ENCODE data around the gene NFE2L1. TPM values are rescaled to one million over a fixed set of nuclear protein-coding genes. Genes with fewer than 3 reads are reported as not detected.
"Not testable (repeated sequence)": the region's sequence is repeated elsewhere in the genome, so short reads cannot be mapped to it uniquely, and the experiment has no call there.

Gene NFE2L1, protein sequence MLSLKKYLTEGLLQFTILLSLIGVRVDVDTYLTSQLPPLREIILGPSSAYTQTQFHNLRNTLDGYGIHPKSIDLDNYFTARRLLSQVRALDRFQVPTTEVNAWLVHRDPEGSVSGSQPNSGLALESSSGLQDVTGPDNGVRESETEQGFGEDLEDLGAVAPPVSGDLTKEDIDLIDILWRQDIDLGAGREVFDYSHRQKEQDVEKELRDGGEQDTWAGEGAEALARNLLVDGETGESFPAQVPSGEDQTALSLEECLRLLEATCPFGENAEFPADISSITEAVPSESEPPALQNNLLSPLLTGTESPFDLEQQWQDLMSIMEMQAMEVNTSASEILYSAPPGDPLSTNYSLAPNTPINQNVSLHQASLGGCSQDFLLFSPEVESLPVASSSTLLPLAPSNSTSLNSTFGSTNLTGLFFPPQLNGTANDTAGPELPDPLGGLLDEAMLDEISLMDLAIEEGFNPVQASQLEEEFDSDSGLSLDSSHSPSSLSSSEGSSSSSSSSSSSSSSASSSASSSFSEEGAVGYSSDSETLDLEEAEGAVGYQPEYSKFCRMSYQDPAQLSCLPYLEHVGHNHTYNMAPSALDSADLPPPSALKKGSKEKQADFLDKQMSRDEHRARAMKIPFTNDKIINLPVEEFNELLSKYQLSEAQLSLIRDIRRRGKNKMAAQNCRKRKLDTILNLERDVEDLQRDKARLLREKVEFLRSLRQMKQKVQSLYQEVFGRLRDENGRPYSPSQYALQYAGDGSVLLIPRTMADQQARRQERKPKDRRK
- 228 TPM in 2 replicates for total RNA-seq

- Histone ChIP-seq H3K27me3 (ENCODE audit: control insufficient read depth, insufficient read depth, low read length) (no peaks in the 10 kb centered on the region), H3K36me3 (ENCODE audit: control insufficient read depth, insufficient read depth, low read length) (no peaks in the 10 kb centered on the region), H3K4me3 (ENCODE audit: low read depth, low read length) (peak within 1 kb of the TSS; percentile 79)
- TF ChIP-seq, protein P1, sequence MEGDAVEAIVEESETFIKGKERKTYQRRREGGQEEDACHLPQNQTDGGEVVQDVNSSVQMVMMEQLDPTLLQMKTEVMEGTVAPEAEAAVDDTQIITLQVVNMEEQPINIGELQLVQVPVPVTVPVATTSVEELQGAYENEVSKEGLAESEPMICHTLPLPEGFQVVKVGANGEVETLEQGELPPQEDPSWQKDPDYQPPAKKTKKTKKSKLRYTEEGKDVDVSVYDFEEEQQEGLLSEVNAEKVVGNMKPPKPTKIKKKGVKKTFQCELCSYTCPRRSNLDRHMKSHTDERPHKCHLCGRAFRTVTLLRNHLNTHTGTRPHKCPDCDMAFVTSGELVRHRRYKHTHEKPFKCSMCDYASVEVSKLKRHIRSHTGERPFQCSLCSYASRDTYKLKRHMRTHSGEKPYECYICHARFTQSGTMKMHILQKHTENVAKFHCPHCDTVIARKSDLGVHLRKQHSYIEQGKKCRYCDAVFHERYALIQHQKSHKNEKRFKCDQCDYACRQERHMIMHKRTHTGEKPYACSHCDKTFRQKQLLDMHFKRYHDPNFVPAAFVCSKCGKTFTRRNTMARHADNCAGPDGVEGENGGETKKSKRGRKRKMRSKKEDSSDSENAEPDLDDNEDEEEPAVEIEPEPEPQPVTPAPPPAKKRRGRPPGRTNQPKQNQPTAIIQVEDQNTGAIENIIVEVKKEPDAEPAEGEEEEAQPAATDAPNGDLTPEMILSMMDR (IDR thresholded peaks at IDR 0.05; ENCODE audit: insufficient read depth, low read length, poor library complexity, severe bottlenecking): no peak
- DNase-seq (ENCODE audit: low read depth): peak; percentile 98
Measured at GRCh38 chr17:48047741-48048383, at the start of gene NFE2L1. TSS of gene NFE2L1 (plus strand) at chr17:48048359. CDS start at chr17:48051119, 2,760 bp downstream.

DNA sequence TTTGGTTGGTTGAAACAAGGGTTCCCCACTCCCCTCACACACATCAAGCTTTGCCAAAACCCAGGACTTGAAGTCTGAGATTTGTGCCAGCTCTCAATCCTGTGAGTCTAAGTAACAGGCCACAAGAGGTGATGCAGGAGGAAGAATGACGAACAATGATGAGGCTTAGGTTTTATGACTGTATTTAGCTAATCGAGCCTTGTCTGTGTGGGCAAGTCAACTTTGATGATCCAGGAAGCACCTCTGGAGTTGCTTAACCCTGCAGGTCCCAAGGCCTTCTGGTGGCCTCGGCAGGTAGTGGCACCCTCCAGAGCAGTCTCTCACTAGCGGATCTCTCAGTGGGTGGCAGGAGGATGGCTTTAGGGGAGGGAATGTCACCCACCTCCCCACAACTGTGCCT lies 48.6 kb upstream of the NFE2L1 start:
- no peak for DNase-seq (ENCODE audit: low read depth)
- TF ChIP-seq, protein P1 (IDR thresholded peaks at IDR 0.05; ENCODE audit: insufficient read depth, low read length, poor library complexity, severe bottlenecking): no peak
- Histone ChIP-seq H3K36me3 (ENCODE audit: control insufficient read depth, insufficient read depth, low read length) (no peaks in the 10 kb centered on the region), H3K27me3 (ENCODE audit: control insufficient read depth, insufficient read depth, low read length) (no peaks in the 10 kb centered on the region), H3K4me3 (ENCODE audit: low read depth, low read length) (no peak overlapping the region)

GRCh38 chr17:48001197-48001596 lies 47.0 kb upstream of the NFE2L1 start:
- Histone ChIP-seq H3K4me3 (ENCODE audit: low read depth, low read length) (no peak overlapping the region), H3K36me3 (ENCODE audit: control insufficient read depth, insufficient read depth, low read length) (no peaks in the 10 kb centered on the region), H3K27me3 (ENCODE audit: control insufficient read depth, insufficient read depth, low read length) (no peaks in the 10 kb centered on the region)
- TF ChIP-seq, protein P1 (IDR thresholded peaks at IDR 0.05; ENCODE audit: insufficient read depth, low read length, poor library complexity, severe bottlenecking): no peak
- no peak for DNase-seq (ENCODE audit: low read depth)

- H3K36me3 ChIP-seq (ENCODE audit: control insufficient read depth, insufficient read depth, low read length); DNase-seq (ENCODE audit: low read depth); H3K27me3 ChIP-seq (ENCODE audit: control insufficient read depth, insufficient read depth, low read length); H3K4me3 ChIP-seq (ENCODE audit: low read depth, low read length): not testable (repeated sequence)
Measured at GRCh38 chr17:48001657-48002056, 46.5 kb upstream of the NFE2L1 start.

DNA sequence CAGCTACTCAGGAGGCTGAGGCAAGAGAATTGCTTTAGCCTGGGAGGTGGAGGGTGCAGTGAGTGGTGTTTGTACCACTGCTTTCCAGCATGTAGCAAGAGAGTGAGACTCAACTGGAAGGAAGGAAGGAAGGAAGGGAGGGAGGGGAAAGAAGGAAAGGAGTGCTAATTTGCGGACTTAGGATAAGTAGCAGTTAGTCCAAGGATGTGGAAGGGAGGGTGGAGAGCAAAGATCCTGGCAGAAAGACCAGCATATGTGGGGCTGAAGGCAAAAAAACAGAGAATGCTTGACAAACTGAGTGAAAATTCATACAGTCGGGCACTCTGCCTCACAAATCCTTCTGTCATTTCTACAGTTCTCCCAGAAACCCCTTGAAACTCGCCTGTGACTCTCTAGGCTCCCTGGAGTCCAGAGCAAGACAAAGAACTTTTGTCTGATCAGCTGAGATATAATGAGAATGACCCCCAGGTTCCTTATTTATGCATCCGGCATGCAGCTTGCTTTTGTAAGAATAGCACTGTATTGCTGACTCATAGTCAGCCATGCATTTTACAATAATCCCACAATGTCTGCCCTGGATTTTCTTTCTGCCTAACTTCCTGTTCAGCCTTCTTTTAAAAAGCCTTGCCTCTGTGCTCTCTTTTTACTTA lies 45.8 kb upstream of the NFE2L1 start:
- peak; percentile 83 for DNase-seq (ENCODE audit: low read depth)
- Histone ChIP-seq H3K4me3 (ENCODE audit: low read depth, low read length) (no peak overlapping the region), H3K36me3 (ENCODE audit: control insufficient read depth, insufficient read depth, low read length) (no peaks in the 10 kb centered on the region), H3K27me3 (ENCODE audit: control insufficient read depth, insufficient read depth, low read length) (no peaks in the 10 kb centered on the region)
- TF ChIP-seq, protein P1 (IDR thresholded peaks at IDR 0.05; ENCODE audit: insufficient read depth, low read length, poor library complexity, severe bottlenecking): no peak

Data from kidney epithelial cell (primary cell).